WI38 (cell line): Measurements from ENCODE around the gene LYRM4.

ENCODE experiments used
- H3K4me3 ChIP-seq: 2 replicates; pipeline ENCODE4 v1.5.1; 2011; ENCODE audit warnings: low read depth, mild to moderate bottlenecking, control low read depth, low read length
- CTCF ChIP-seq: IDR thresholded peaks from 2 replicates; pipeline ENCODE4 v1.5.1; 2012; ENCODE audit warnings: low read depth, mild to moderate bottlenecking, control low read depth, low read length

The LYRM4 gene

GRCh38 chr6:5103250-5103649 lies 157.5 kb downstream of the LYRM4 start:
- no peak for TF ChIP-seq CTCF

DNA sequence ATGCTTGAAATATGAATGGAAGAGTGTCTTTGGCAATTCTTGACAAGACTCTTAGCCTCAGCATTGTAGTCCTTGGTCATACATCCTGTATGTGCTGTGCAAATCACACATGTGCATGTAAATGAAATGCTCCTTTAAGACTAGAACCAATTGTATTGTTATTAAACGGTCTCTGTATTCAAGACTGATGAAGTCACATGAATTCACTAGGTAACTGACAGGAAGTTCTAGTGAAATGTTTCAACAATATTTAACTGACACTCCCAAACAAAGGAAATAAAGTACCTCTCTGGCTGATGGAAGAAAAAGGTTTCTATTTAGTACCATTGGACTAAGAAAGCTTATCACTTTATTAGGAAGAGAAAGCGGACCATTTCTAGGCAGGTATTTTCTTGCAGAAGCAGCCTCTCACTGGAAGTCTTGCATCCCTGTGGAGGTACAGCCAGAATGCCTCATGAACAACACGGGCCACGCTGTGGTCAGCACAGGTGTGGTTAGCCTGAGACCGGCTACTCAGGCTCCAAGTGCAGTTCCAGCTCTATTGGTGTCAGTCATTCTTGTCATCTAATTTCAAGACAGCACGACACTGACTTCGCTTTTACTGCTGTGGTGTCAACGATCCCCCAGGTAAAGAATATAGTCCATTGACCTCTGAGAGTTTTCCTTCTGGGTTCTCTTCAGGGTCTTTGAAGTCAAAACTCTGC lies 158.3 kb downstream of the LYRM4 start:
- no peak overlapping the region for H3K4me3 ChIP-seq
- TF ChIP-seq CTCF = no peak

More at GRCh38 chr6:5103250-5103649, 157.5 kb downstream of the LYRM4 start:
- H3K4me3 ChIP-seq = no peak overlapping the region

DNA sequence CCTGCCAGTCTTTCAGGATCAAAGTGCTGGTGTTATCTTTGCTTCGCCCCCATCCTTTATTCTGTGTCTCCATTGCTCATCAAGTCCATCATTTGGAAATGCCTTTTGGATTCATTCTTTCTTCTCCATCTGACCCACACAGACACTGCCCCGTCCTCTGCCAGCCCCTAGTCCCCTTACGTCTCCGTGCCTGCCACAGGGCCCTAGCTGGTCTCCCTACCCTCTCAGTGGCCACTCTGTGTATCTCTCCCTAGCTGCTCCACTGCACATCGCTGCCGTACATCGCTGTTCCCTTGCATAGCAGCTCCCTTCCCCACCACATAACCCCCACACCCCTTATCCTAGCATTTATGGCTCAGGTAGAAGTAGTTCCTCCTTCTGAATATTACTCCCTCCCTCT lies 159.9 kb downstream of the LYRM4 start:
- H3K4me3 ChIP-seq = no peak overlapping the region
- no peak for TF ChIP-seq CTCF

DNA sequence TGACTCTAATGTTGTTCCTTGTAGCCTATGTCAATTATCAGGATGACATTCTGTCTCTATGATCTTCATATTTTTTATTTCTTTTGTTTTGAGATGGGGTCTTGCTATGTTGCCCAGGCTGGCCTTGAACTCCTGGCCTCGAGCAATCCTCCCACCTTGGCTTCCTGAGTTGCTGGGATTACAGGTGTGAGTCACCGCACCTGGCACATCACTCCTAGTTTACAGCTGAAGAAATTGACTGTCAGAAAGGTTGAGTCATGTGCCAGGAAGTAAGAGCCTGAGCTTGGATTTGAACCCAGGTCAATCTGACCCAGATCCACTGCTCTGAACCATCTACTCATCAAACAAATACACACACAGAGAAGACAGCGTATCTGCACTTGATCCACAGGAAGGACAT lies 161.2 kb downstream of the LYRM4 start:
- H3K4me3 ChIP-seq = no peak overlapping the region
- TF ChIP-seq CTCF = no peak

GRCh38 chr6:5098501-5099270 lies 162.1 kb downstream of the LYRM4 start:
- no peak overlapping the region for H3K4me3 ChIP-seq

GRCh38 chr6:5096482-5096881 lies 164.3 kb downstream of the LYRM4 start:
- TF ChIP-seq CTCF = no peak
- no peak overlapping the region for H3K4me3 ChIP-seq

More at GRCh38 chr6:5098501-5099270, 162.1 kb downstream of the LYRM4 start:
- no peak for TF ChIP-seq CTCF

GRCh38 chr6:5095236-5095635 lies 165.5 kb downstream of the LYRM4 start:
- no peak for TF ChIP-seq CTCF
- H3K4me3 ChIP-seq = no peak overlapping the region
